HepG2 (cell line): Measurements from ENCODE around the gene PAN2. TPM values are rescaled to one million over a fixed set of nuclear protein-coding genes. Genes with fewer than 3 reads are reported as not detected.

Experiments used
- ADNP ChIP-seq: sonication (generic); formaldehyde crosslinking; IDR thresholded peaks from 2 replicates; pipeline ENCODE4 v1.4.0; 2020; ENCODE audit warnings: missing genetic modification reagents
- BORCS8-MEF2B ChIP-seq: sonication (generic); formaldehyde crosslinking; IDR thresholded peaks from 2 replicates; pipeline ENCODE4 v1.8.0; 2022; ENCODE audit warnings: mild to moderate bottlenecking, missing genetic modification reagents
- CBX1 ChIP-seq: IDR thresholded peaks from one replicate; pipeline ENCODE4 v1.6.1; 2016; ENCODE audit warnings: antibody characterized with exemption, low read depth
- EED ChIP-seq: sonication (generic); formaldehyde crosslinking; IDR thresholded peaks from 2 replicates; pipeline ENCODE4 v1.5.0; 2020; ENCODE audit warnings: mild to moderate bottlenecking, missing genetic modification reagents
- FOXA1 ChIP-seq, 2 experiments: fragments of 450-650 bp in 1 of 2; sonication (generic) in 1 of 2; formaldehyde crosslinking in 1 of 2; IDR thresholded peaks; 2 replicates each; pipeline versions ENCODE4 v1.4.0 to v1.6.1; 2016 to 2020; ENCODE audit warnings: missing genetic modification reagents in 1 of 2
- FOXA3 ChIP-seq: IDR thresholded peaks from 2 replicates; pipeline ENCODE4 v1.6.1; 2016; ENCODE audit warnings: missing genetic modification reagents, missing compliant biosample characterization
- IKZF5 ChIP-seq: IDR thresholded peaks from 2 replicates; pipeline ENCODE4 v1.6.1; 2018; ENCODE audit warnings: missing genetic modification reagents, mild to moderate bottlenecking, missing compliant biosample characterization
- KDM5A ChIP-seq: fragments of 200-600 bp; sonication (generic); IDR thresholded peaks from 2 replicates; pipeline ENCODE4 v1.7.0; 2018; ENCODE audit warnings: antibody characterized with exemption, mild to moderate bottlenecking, low read length, borderline replicate concordance
- MAF1 ChIP-seq: sonication (generic); formaldehyde crosslinking; IDR thresholded peaks from 2 replicates; pipeline ENCODE4 v1.5.0; 2020; ENCODE audit warnings: missing genetic modification reagents, borderline replicate concordance
- MED13 ChIP-seq: sonication (generic); formaldehyde crosslinking; IDR thresholded peaks from 2 replicates; pipeline ENCODE4 v1.5.0; 2020; ENCODE audit warnings: missing genetic modification reagents
- MEIS1 ChIP-seq: sonication (generic); formaldehyde crosslinking; IDR thresholded peaks from 2 replicates; pipeline ENCODE4 v1.9.0; 2021; ENCODE audit warnings: mild to moderate bottlenecking, missing genetic modification reagents, moderate library complexity, borderline replicate concordance
- MIER2 ChIP-seq: IDR thresholded peaks from 2 replicates; pipeline ENCODE4 v1.6.1; 2016; ENCODE audit warnings: missing biosample characterization, missing genetic modification reagents
- MTA1 ChIP-seq: sonication (generic); formaldehyde crosslinking; IDR thresholded peaks from 2 replicates; pipeline ENCODE4 v1.4.0; 2020; ENCODE audit warnings: missing genetic modification reagents, mild to moderate bottlenecking, borderline replicate concordance
- MZF1 ChIP-seq: sonication (generic); formaldehyde crosslinking; IDR thresholded peaks from 2 replicates; pipeline ENCODE4 v1.8.1; 2023; ENCODE audit warnings: mild to moderate bottlenecking, missing genetic modification reagents, borderline replicate concordance
- PAXIP1 ChIP-seq: sonication (generic); formaldehyde crosslinking; conservative IDR thresholded peaks from 2 replicates; pipeline ENCODE4 v1.4.0; 2020; ENCODE audit warnings: mild to moderate bottlenecking, missing genetic modification reagents, moderate library complexity
- POLR2AphosphoS2 ChIP-seq: IDR thresholded peaks from 2 replicates; pipeline ENCODE4 v1.6.1; 2011; ENCODE audit warnings: low read depth, low read length, improper control_type of control experiment
- SMARCC2 ChIP-seq: fragments of 450-650 bp; IDR thresholded peaks from 2 replicates; pipeline ENCODE4 v1.6.1; 2017; ENCODE audit warnings: antibody characterized with exemption, mild to moderate bottlenecking
- TBL1XR1 ChIP-seq: fragments of 150-350 bp; IDR thresholded peaks from 2 replicates; pipeline ENCODE4 v1.6.1; 2014; ENCODE audit warnings: borderline replicate concordance, low read length; ENCODE audit not compliant: partially characterized antibody
- XBP1 ChIP-seq: sonication (generic); formaldehyde crosslinking; IDR thresholded peaks from 2 replicates; pipeline ENCODE4 v1.5.0; 2020; ENCODE audit warnings: missing genetic modification reagents
- YEATS4 ChIP-seq: sonication (generic); formaldehyde crosslinking; IDR thresholded peaks from 2 replicates; pipeline ENCODE4 v1.4.0; 2020; ENCODE audit warnings: missing genetic modification reagents, borderline replicate concordance
- ZBTB20 ChIP-seq: sonication (generic); formaldehyde crosslinking; IDR thresholded peaks from 2 replicates; pipeline ENCODE4 v1.8.1; 2023; ENCODE audit warnings: missing genetic modification reagents, low read depth, mild to moderate bottlenecking, borderline replicate concordance
- ZBTB3 ChIP-seq: sonication (generic); formaldehyde crosslinking; IDR thresholded peaks from 2 replicates; pipeline ENCODE4 v1.4.0; 2020; ENCODE audit warnings: low read depth, mild to moderate bottlenecking, moderate library complexity, missing genetic modification reagents, borderline replicate concordance
- ZFP90 ChIP-seq: sonication (generic); formaldehyde crosslinking; IDR thresholded peaks from 2 replicates; pipeline ENCODE4 v1.8.0; 2022; ENCODE audit warnings: missing genetic modification reagents, mild to moderate bottlenecking, inconsistent platforms, borderline replicate concordance
- ZMYM3 ChIP-seq: sonication (generic); formaldehyde crosslinking; IDR thresholded peaks from 2 replicates; pipeline ENCODE4 v1.5.1; 2020; ENCODE audit warnings: mild to moderate bottlenecking, missing genetic modification reagents
- ZNF138 ChIP-seq: sonication (generic); formaldehyde crosslinking; IDR thresholded peaks from 2 replicates; pipeline ENCODE4 v1.5.0; 2020; ENCODE audit warnings: mild to moderate bottlenecking, low read depth, missing genetic modification reagents
- ZNF33B ChIP-seq: sonication (generic); formaldehyde crosslinking; IDR thresholded peaks from 2 replicates; pipeline ENCODE4 v1.5.1; 2020; ENCODE audit warnings: mild to moderate bottlenecking, missing genetic modification reagents
- ZNF773 ChIP-seq: sonication (generic); formaldehyde crosslinking; IDR thresholded peaks from 2 replicates; pipeline ENCODE4 v1.4.0; 2020; ENCODE audit warnings: missing genetic modification reagents, borderline replicate concordance
- polyA plus RNA-seq, 8 experiments: library from polyadenylated mRNA; depleted of rRNA in 3 of 8; stranded (reverse) in 7 of 8; unstranded in 1 of 8; fragments of >200 nt; fragmentation: Illumina TruSeq in 4 of 8; extraction: Trizol in 4 of 8; gene quantifications; 2 replicates each; pipeline versions ENCODE4 v1.2.1 to v1.2.3, GENCODE V29; 2011 to 2016; ENCODE audit warnings: low read depth in 4 of 8, missing spikeins in 1 of 8, mixed read lengths in 1 of 8; ENCODE audit not compliant: insufficient read depth in 1 of 8
- total RNA-seq, 5 experiments: library from RNA; depleted of rRNA; stranded (reverse); fragments of >200 nt; fragmentation: Illumina TruSeq; extraction: Trizol; gene quantifications; 2 replicates each; pipeline ENCODE4 v1.2.3, GENCODE V29; 2016; ENCODE audit warnings: low read depth in 1 of 5
- TF ChIP-seq, protein P1 (sequence below): sonication (generic); formaldehyde crosslinking; IDR thresholded peaks from 2 replicates; pipeline ENCODE4 v1.5.0; 2020; ENCODE audit warnings: missing genetic modification reagents

Gene PAN2
- total and polyA plus RNA-seq, 2 of the 13 experiments (the other 11 are each of a cell fraction or from before 2014, with no cell fraction given): 27.2 to 61.1 TPM

- TF ChIP-seq IKZF5 (no peak), MED13 (CRISPR knock-in tag) (no peak), XBP1 (CRISPR knock-in tag) (no peak), PAXIP1 (CRISPR knock-in tag) (no peak), MAF1 (CRISPR knock-in tag) (no peak), KDM5A (no peak), ZMYM3 (CRISPR knock-in tag) (no peak), SMARCC2 (no peak), TBL1XR1 (no peak), ZNF33B (CRISPR knock-in tag) (no peak), YEATS4 (CRISPR knock-in tag) (no peak), POLR2AphosphoS2 (no peak; the same call in 1 of the 2 replicates), MZF1 (CRISPR knock-in tag) (0 out of 2 replicates have a peak, but pooled peaks have one; percentile 11), FOXA1 (IDR thresholded peaks at IDR 0.05) (no peak), FOXA1 (CRISPR knock-in tag; IDR thresholded peaks at IDR 0.05) (no peak), CBX1 (no peak), ZNF138 (0 out of 2 replicates have a peak, but pooled peaks have one; percentile 28), MIER2 (CRISPR knock-in tag) (no peak), MEIS1 (CRISPR knock-in tag) (no peak), MTA1 (CRISPR knock-in tag) (no peak), BORCS8-MEF2B (CRISPR knock-in tag) (no peak), ADNP (CRISPR knock-in tag) (no peak), FOXA3 (CRISPR knock-in tag) (no peak), EED (no peak), ZNF773 (CRISPR knock-in tag) (no peak), ZBTB3 (CRISPR knock-in tag) (no peak), ZBTB20 (no peak), ZFP90 (CRISPR knock-in tag) (no peak)
- TF ChIP-seq, protein P1, sequence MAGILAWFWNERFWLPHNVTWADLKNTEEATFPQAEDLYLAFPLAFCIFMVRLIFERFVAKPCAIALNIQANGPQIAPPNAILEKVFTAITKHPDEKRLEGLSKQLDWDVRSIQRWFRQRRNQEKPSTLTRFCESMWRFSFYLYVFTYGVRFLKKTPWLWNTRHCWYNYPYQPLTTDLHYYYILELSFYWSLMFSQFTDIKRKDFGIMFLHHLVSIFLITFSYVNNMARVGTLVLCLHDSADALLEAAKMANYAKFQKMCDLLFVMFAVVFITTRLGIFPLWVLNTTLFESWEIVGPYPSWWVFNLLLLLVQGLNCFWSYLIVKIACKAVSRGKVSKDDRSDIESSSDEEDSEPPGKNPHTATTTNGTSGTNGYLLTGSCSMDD (CRISPR knock-in tag): no peak
Observed at GRCh38 chr12:56315249-56315621, 18.6 kb downstream of the PAN2 start (continued).
